ENCODE data around the gene ACOT9.
"Not testable (repeated sequence)": the region's sequence is repeated elsewhere in the genome, so short reads cannot be mapped to it uniquely, and the experiment has no call there.

ACOT9 gene

DNA sequence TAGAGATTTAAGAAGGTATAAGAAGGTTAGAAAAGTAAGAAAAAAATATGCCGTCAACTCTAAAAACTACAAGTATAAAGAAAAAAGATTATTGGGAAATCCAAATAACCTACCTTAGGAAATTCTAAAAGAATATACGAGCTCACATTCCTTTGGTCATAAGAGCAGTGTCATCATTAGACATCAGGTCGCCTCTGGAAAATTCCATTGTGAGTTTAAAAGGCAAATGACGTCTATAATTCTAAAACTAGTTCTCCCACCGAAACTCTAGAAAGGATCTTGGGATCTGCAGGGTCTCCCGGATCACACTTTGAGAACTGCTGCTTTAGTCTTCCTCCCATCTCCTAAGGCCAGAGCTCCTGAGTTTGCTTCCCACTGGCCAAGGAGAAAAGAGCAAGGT is 39.4 kb upstream of the ACOT9 start:
- no peak for DNase-seq (ENCODE audit: low spot score)
- in situ Hi-C loops (cut with MboI; ENCODE audit: low sequenced_read_pairs, unreplicated experiment) = no loop called here

DNA sequence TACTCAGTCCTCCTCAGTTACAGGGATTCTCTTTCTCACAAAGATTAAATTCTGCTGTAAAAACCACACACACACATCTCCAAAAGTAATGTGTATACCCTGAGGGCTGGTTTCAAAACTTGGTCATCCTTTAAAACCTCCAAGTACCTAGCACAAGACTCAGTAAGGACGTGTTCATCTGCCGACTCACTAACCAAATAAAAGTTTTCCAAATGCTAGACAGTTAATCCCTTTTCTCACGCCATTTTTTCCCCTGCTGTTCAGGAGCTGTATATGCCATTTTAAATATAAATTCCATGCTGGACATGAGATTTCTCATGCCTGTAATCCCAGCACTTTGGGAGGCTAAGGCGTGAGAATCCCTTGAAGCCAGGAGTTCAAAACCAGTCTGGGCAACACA is 35.9 kb upstream of the ACOT9 start:
- in situ Hi-C loops (cut with MboI; ENCODE audit: low sequenced_read_pairs, unreplicated experiment) = loop anchor here (10.0 kb wide), 1 partner anchor 126 kb away; the partner anchor contains the start of genes APOO and CXorf58
- TF ChIP-seq, protein P1, sequence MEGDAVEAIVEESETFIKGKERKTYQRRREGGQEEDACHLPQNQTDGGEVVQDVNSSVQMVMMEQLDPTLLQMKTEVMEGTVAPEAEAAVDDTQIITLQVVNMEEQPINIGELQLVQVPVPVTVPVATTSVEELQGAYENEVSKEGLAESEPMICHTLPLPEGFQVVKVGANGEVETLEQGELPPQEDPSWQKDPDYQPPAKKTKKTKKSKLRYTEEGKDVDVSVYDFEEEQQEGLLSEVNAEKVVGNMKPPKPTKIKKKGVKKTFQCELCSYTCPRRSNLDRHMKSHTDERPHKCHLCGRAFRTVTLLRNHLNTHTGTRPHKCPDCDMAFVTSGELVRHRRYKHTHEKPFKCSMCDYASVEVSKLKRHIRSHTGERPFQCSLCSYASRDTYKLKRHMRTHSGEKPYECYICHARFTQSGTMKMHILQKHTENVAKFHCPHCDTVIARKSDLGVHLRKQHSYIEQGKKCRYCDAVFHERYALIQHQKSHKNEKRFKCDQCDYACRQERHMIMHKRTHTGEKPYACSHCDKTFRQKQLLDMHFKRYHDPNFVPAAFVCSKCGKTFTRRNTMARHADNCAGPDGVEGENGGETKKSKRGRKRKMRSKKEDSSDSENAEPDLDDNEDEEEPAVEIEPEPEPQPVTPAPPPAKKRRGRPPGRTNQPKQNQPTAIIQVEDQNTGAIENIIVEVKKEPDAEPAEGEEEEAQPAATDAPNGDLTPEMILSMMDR (IDR thresholded peaks at IDR 0.05; ENCODE audit: borderline replicate concordance, control extremely low read depth, extremely low read depth, insufficient read depth, missing control alignments) = no peak
- no peak for DNase-seq (ENCODE audit: low spot score)

More for the DNA sequence above, 39.4 kb upstream of the ACOT9 start:
- TF ChIP-seq, protein P1 (IDR thresholded peaks at IDR 0.05; ENCODE audit: borderline replicate concordance, control extremely low read depth, extremely low read depth, insufficient read depth, missing control alignments) = no peak

DNA sequence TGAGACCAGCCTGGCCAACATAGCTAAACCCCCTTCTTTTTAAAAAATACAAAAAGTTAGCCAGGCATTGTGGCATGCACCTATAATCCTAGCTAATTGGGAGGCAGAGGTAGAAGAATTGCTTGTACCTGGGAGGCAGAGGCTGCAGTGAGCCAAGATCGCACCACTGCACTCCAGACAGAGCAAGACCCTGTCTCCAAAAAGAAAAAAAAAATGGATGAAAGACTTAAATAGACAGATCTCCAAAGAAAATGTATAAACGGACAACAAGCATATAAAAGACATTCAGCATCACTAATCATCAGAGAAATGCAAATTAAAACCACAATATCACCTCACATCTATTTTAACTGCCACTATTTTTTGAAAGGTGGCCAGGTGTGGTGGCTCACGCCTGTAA is 33.3 kb upstream of the ACOT9 start:
- TF ChIP-seq, protein P1 (IDR thresholded peaks at IDR 0.05; ENCODE audit: borderline replicate concordance, control extremely low read depth, extremely low read depth, insufficient read depth, missing control alignments) = no peak
- no peak for DNase-seq (ENCODE audit: low spot score)
- in situ Hi-C loops (cut with MboI; ENCODE audit: low sequenced_read_pairs, unreplicated experiment) = loop anchor here (10.0 kb wide), 1 partner anchor 128 kb away; the partner anchor contains the start of genes APOO and CXorf58

DNA sequence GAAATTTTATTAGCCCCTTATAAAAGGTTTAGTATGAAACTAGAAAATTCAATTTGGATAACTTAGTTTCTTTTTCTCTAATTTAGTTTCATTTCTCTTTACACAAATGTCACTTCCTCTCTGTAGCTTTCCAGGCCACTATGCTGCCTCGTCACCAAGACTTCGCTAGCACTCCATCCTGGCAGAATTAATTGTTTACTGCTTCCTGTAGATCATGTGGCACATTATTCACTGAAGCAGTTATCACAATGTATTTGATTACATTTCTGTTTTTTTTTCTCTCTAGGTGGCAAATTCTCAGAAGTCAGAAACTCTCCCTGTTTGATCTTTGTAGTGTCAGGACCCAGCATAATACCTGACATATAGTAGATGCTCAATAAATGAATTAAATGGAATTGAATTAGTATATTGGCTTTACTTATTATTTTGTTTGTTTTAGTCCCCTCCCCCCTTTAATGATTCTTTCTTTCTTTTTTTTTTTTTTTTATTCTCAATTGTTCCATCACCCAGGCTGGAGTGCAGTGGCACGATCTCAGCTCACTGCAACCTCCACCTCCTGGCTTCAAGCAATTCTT is 30.6 kb upstream of the ACOT9 start:
- peak; percentile 32 for DNase-seq (ENCODE audit: low spot score)
- TF ChIP-seq, protein P1 (IDR thresholded peaks at IDR 0.05; ENCODE audit: borderline replicate concordance, control extremely low read depth, extremely low read depth, insufficient read depth, missing control alignments) = no peak
- in situ Hi-C loops (cut with MboI; ENCODE audit: low sequenced_read_pairs, unreplicated experiment) = loop anchor here (10.0 kb wide), 1 partner anchor 131 kb away; the partner anchor contains the start of genes APOO and CXorf58

DNA sequence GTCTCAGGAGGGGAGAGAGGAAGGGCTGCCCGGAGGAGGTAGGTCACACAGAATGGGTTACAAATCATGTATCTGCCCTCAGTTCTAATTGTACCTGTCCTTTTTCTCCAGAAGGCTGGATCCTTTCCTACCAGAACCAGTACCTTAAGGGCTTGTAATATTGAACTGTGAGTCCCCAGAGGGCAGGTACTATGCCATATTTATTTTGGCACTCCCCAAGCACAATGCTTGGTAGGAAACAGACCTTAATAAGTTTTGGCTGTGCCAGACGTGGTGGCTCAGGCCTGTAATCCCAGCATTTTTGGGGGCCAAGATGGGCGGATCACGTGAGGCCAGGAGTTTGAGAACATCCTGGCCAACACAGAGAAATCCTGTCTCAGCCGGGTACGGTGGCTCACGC is 28.0 kb upstream of the ACOT9 start:
- in situ Hi-C loops (cut with MboI; ENCODE audit: low sequenced_read_pairs, unreplicated experiment) = loop anchor here (10.0 kb wide), 1 partner anchor 134 kb away; the partner anchor contains the start of genes APOO and CXorf58
- DNase-seq (ENCODE audit: low spot score) = not testable (repeated sequence)

DNA sequence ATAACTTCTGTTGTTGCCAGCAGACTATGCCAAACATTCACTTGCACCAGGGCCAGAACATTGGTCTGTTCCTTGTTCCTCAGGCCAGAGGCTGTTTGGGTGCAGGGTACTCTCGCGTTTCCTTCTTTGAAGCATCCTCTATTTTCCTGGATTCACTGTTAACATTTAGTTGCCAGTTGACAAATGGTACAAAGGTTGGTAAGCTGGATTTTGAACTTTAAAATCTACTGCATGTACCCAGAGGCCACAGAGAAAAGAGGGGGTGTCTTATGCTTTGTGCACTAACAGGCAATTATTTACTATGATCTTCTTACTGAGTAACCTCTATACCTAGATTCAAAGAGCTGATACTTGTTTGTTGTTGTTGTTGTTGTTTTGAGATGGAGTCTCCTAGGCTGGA is 27.1 kb upstream of the ACOT9 start:
- DNase-seq (ENCODE audit: low spot score) = no peak
- in situ Hi-C loops (cut with MboI; ENCODE audit: low sequenced_read_pairs, unreplicated experiment) = loop anchor here (10.0 kb wide), 1 partner anchor 135 kb away; the partner anchor contains the start of genes APOO and CXorf58
- TF ChIP-seq, protein P1 (IDR thresholded peaks at IDR 0.05; ENCODE audit: borderline replicate concordance, control extremely low read depth, extremely low read depth, insufficient read depth, missing control alignments) = no peak
